ENCODE data around the gene SOX21.

- TF ChIP-seq, protein P1, sequence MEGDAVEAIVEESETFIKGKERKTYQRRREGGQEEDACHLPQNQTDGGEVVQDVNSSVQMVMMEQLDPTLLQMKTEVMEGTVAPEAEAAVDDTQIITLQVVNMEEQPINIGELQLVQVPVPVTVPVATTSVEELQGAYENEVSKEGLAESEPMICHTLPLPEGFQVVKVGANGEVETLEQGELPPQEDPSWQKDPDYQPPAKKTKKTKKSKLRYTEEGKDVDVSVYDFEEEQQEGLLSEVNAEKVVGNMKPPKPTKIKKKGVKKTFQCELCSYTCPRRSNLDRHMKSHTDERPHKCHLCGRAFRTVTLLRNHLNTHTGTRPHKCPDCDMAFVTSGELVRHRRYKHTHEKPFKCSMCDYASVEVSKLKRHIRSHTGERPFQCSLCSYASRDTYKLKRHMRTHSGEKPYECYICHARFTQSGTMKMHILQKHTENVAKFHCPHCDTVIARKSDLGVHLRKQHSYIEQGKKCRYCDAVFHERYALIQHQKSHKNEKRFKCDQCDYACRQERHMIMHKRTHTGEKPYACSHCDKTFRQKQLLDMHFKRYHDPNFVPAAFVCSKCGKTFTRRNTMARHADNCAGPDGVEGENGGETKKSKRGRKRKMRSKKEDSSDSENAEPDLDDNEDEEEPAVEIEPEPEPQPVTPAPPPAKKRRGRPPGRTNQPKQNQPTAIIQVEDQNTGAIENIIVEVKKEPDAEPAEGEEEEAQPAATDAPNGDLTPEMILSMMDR (IDR thresholded peaks at IDR 0.05 in 2 of 3, conservative IDR thresholded peaks at IDR 0.05 in 1 of 3; ENCODE audit: borderline replicate concordance in 1 of 3, insufficient read depth in 1 of 3, low read depth in 2 of 3, low read length in 2 of 3): no peak
- TF ChIP-seq EZH2 (IDR thresholded peaks at IDR 0.05) (no peak), YY1 (IDR thresholded peaks at IDR 0.05; ENCODE audit: extremely low read depth, insufficient replicate concordance, low read depth, low read length) (no peak), CEBPB (IDR thresholded peaks at IDR 0.05; ENCODE audit: low read depth) (no peak), POLR2A (IDR thresholded peaks at IDR 0.05; ENCODE audit: borderline replicate concordance, extremely low read depth, insufficient read depth, insufficient read length) (no peak), ZNF274 (IDR thresholded peaks at IDR 0.05; ENCODE audit: low read depth, low read length) (no peak), POLR2AphosphoS5 (IDR thresholded peaks at IDR 0.05; ENCODE audit: low read depth, low read length) (no peak)
These were observed 14.1 kb upstream of the SOX21 start for GRCh38 chr13:94726425-94726824.

All from HCT116 (cell line).